Midbrain (tissue), 1 donor: ENCODE data around the gene PILRB.

Experiments
- DNase-seq: peaks from one replicate; lab custom pipeline; 2025; lab: John Stamatoyannopoulos, UW

Gene PILRB

DNA sequence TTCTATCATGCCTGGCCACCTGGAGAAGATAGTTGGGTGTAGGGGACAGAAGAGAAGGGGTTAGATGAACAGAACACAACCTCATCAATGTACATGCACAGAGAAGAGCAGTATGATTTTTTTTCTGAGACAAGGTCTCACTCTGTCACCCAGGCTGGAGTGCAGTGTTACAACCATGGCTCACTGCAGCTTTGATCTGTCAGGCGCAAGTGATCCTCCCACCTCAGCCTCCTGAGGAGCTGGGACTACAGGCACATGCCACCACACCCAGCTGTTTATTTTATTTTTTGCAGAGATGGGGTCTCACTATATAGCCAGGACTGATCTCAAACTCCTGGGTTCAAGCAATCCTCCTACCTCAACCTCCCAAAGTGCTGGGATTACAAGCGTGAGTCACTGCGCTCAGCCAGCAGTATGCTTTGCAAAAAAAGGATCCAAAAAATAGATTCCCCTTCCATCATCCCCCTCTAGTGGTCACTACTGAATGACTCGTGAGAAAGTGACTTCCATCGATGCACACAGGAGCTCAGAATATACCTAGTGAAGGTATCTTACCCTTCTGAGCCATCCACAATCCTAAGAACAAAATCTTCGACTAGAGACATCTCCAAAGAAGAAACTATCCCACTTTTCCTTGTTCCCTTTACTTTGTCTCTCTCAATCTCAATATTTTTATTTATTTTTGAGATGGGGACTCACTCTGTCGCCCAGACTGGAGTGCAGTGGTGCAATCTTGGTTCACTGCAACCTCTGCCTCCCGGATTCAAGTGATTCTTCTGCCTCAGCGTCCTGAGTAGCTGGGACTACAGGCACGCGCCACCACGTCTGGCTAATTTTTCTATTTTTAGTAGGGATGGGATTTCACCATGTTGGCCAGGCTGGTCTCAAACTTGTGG lies 49.6 kb downstream of the PILRB start:
- DNase-seq: peak; percentile 28

DNA sequence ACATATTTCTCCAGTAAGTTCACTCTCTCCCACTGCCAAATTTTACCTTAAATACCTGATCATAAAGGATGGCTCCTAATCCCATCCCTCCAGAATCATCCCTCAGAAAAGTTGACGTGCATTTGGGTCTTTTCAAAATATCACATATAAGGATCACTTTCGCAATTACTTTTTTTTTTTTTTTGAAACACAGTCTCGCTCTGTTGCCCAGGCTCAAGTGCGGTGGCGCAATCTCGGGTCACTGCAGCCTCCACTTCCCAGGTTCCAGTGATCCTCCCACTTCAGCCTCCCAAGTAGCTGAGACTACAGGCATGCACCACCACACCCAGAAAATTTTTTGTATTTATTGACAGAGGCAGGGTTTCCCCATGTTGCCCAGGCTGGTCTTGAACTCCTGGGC lies 53.2 kb downstream of the PILRB start:
- DNase-seq: no peak

DNA sequence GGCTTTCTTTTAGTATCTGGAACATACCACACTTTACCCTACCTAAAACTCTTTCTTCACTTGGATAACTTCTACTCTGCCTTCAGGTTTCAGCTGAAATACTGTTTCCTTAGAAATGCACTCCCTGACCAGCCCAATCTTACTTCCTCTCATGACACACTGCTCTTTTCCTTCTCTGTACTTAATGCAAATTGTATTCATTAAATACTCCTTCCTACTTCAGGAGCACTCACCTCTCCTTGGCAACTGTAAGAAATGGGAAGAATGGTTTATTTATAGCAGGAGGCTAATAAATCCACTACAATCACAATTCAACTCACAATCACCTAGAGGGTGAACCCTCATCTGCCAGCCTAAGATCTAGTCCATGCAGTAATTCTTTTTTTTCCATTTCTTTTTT lies 55.4 kb downstream of the PILRB start:
- no peak for DNase-seq

DNA sequence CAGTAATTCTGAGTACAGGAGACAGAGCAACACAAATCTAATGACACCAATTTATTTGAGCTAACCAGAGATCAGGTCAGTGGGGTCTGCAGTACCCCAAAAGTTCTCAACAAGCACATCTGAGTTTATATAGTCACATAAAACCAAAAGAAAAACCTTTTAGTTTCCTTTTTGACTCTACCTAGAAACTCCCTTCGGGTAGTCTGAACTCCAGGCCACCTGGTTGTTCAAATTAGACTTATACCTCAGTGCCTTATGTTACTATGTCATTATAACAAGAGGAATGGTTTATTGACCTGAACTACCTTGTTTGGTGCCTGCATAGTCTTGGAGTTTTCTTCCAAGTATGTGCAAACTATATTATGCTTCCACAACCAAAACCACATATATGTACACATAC lies 56.0 kb downstream of the PILRB start:
- DNase-seq: no peak

DNA sequence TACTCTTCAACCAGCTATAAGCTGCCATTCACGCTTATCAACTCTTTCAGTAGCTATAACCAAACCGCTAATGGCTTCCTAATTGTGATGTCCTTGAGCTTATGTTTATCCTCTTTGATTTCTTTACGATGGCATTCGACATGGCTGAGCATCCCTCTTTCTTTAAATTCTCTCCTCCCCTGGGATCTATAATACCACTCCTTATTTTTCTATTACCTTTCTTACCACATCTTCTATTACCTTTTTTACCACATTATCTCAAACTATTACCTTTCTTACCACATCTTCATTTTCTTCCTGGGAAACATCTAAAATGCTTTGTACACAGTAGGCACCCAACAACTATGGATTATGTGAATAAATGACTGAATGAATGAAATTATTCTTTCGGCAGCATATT lies 57.5 kb downstream of the PILRB start:
- no peak for DNase-seq
